NCI-H460 (cell line): ENCODE results near the gene JSRP1. TPM values are rescaled to one million over a fixed set of nuclear protein-coding genes. Genes with fewer than 3 reads are reported as not detected.

ENCODE experiments used
- small RNA-seq, 2 experiments: library from RNA; depleted of rRNA; stranded (forward); fragments of <200 nt; gene quantifications; one replicate each; pipeline ENCODE3, GENCODE V24; 2014
- total RNA-seq: library from RNA; depleted of rRNA; stranded (reverse); fragments of >200 nt; shearing (Covaris generic); gene quantifications from 2 replicates; pipeline ENCODE4 v1.2.3, GENCODE V29; 2014; rRNA removed

Gene JSRP1
- total RNA-seq, 1 experiment from 2014 or later: not detected

Small RNA genes within 50 kb of the gene (small RNA-seq; reads per million reads assigned to genes)
- 0 to 0.06 reads per million in 2 experiments for gene MIR1227

Other genes with a start within 250 kb of the JSRP1 start
- 32.9 and 33.7 TPM in 2 replicates for gene BTBD2, start 240.7 kb downstream of the JSRP1 start, total RNA-seq
- 87.0 and 90.9 TPM in 2 replicates for gene MKNK2, start 205.2 kb downstream of the JSRP1 start, total RNA-seq
- 12.3 and 14.4 TPM in 2 replicates for gene MOB3A, start 160.1 kb downstream of the JSRP1 start, total RNA-seq
- gene IZUMO4, start 159.5 kb downstream of the JSRP1 start, total RNA-seq: 1.4 and 1.6 TPM in 2 replicates
- 67.6 and 83.8 TPM in 2 replicates for gene AP3D1, start 104.9 kb downstream of the JSRP1 start, total RNA-seq
- 4.8 and 5.4 TPM in 2 replicates for gene DOT1L, start 92.5 kb downstream of the JSRP1 start, total RNA-seq
- 45.3 and 46.6 TPM in 2 replicates for gene PLEKHJ1, start 20.1 kb downstream of the JSRP1 start, total RNA-seq
- 29.9 and 31.4 TPM in 2 replicates for gene SF3A2, start 19.6 kb downstream of the JSRP1 start, total RNA-seq
- gene AMH, start 7.1 kb downstream of the JSRP1 start, total RNA-seq: 5.8 and 6.2 TPM in 2 replicates
- not detected in 2 replicates for gene PEAK3, start 25.8 kb upstream of the JSRP1 start, total RNA-seq
- 0.30 TPM in 1 of 2 replicates, not detected in the other for gene LINGO3, start 51.7 kb upstream of the JSRP1 start, total RNA-seq
- 85.7 and 125 TPM in 2 replicates for gene LSM7, start 72.2 kb upstream of the JSRP1 start, total RNA-seq
- 11.7 and 15.4 TPM in 2 replicates for gene SPPL2B, start 72.3 kb upstream of the JSRP1 start, total RNA-seq
- 0.05 TPM in 1 of 2 replicates, not detected in the other for gene TMPRSS9, start 103.8 kb upstream of the JSRP1 start, total RNA-seq
- gene TIMM13, start 171.2 kb upstream of the JSRP1 start, total RNA-seq: 30.7 and 32.1 TPM in 2 replicates
- gene LMNB2, start 200.5 kb upstream of the JSRP1 start, total RNA-seq: 47.8 and 51.9 TPM in 2 replicates
- gene GADD45B, start 219.7 kb upstream of the JSRP1 start, total RNA-seq: 36.6 and 38.4 TPM in 2 replicates